ENCODE data around the gene ZNF311.

DNA sequence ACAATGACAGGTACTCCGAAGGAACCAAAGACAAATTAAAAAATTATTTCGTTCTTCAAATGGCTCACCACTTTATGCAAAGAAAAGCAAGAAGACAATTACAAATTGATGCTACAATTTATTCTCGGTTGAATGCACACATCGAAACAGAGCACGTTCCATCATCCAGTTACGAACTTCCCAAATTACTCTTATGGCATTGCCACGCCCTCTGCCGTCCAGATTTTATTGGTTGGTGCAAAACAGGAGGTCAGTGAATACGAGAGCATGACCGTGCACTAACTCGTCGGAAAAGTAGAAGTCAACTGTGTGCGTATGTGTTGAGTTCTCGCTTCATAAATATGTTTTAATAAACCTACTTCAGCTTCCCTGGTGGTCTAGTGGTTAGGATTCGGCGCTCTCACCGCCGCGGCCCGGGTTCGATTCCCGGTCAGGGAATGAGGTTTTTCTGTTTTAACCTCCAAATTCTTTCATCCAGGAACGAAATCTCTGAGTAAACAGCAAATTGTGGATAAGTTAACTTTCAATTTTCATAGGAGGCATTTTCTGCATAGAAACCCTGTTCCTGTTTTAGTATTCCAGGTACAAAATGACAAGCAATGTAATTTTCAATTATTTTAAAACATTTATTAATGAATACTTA lies 23.2 kb downstream of the ZNF311 start:
- TF ChIP-seq, protein P1, sequence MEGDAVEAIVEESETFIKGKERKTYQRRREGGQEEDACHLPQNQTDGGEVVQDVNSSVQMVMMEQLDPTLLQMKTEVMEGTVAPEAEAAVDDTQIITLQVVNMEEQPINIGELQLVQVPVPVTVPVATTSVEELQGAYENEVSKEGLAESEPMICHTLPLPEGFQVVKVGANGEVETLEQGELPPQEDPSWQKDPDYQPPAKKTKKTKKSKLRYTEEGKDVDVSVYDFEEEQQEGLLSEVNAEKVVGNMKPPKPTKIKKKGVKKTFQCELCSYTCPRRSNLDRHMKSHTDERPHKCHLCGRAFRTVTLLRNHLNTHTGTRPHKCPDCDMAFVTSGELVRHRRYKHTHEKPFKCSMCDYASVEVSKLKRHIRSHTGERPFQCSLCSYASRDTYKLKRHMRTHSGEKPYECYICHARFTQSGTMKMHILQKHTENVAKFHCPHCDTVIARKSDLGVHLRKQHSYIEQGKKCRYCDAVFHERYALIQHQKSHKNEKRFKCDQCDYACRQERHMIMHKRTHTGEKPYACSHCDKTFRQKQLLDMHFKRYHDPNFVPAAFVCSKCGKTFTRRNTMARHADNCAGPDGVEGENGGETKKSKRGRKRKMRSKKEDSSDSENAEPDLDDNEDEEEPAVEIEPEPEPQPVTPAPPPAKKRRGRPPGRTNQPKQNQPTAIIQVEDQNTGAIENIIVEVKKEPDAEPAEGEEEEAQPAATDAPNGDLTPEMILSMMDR (IDR thresholded peaks at IDR 0.05 in 2 of 3, conservative IDR thresholded peaks at IDR 0.05 in 1 of 3; ENCODE audit: insufficient read depth in 2 of 3, low read depth in 1 of 3, low read length in 3 of 3): peak; percentile 35 to 63 (median 48); a peak in 5 of 6 replicates
- no peak for TF ChIP-seq CBFA2T3 (IDR thresholded peaks at IDR 0.05)
- TF ChIP-seq SP1 (CRISPR knock-in tag; IDR thresholded peaks at IDR 0.05): peak; percentile 75; the same call in 1 of the 2 replicates
- TF ChIP-seq, protein P2, sequence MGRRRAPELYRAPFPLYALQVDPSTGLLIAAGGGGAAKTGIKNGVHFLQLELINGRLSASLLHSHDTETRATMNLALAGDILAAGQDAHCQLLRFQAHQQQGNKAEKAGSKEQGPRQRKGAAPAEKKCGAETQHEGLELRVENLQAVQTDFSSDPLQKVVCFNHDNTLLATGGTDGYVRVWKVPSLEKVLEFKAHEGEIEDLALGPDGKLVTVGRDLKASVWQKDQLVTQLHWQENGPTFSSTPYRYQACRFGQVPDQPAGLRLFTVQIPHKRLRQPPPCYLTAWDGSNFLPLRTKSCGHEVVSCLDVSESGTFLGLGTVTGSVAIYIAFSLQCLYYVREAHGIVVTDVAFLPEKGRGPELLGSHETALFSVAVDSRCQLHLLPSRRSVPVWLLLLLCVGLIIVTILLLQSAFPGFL (CRISPR knock-in tag; IDR thresholded peaks at IDR 0.05): 0 out of 2 replicates have a peak, but pooled peaks have one; percentile 88
- TF ChIP-seq, protein P3, sequence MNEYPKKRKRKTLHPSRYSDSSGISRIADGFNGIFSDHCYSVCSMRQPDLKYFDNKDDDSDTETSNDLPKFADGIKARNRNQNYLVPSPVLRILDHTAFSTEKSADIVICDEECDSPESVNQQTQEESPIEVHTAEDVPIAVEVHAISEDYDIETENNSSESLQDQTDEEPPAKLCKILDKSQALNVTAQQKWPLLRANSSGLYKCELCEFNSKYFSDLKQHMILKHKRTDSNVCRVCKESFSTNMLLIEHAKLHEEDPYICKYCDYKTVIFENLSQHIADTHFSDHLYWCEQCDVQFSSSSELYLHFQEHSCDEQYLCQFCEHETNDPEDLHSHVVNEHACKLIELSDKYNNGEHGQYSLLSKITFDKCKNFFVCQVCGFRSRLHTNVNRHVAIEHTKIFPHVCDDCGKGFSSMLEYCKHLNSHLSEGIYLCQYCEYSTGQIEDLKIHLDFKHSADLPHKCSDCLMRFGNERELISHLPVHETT (CRISPR knock-in tag; conservative IDR thresholded peaks at IDR 0.05 in 1 of 2, IDR thresholded peaks at IDR 0.05 in 1 of 2): no peak; a peak in 1 of 4 replicates
- no peak for TF ChIP-seq POLR2A (conservative IDR thresholded peaks at IDR 0.05)
- peak; percentile 85; the same call in 1 of the 2 replicates for TF ChIP-seq ADNP (tag; IDR thresholded peaks at IDR 0.05)
- TF ChIP-seq NRF1 (conservative IDR thresholded peaks at IDR 0.05 in 1 of 2, IDR thresholded peaks at IDR 0.05 in 1 of 2): peak; percentile 36 to 45; a peak in 1 of 4 replicates
- TF ChIP-seq, protein P4, sequence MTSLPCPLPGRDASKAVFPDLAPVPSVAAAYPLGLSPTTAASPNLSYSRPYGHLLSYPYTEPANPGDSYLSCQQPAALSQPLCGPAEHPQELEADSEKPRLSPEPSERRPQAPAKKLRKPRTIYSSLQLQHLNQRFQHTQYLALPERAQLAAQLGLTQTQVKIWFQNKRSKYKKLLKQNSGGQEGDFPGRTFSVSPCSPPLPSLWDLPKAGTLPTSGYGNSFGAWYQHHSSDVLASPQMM (CRISPR knock-in tag; IDR thresholded peaks at IDR 0.05): no peak
- TF ChIP-seq NFATC3 (IDR thresholded peaks at IDR 0.05): no peak; the same call in none of the 2 replicates
- TF ChIP-seq CREB1 (IDR thresholded peaks at IDR 0.05): peak; percentile 51; the same call in 1 of the 2 replicates
- TF ChIP-seq CREB1 (CRISPR knock-in tag; IDR thresholded peaks at IDR 0.05): peak; percentile 66
- TF ChIP-seq HDAC2 (IDR thresholded peaks at IDR 0.05): peak; percentile 11
- TF ChIP-seq SMARCA4 (IDR thresholded peaks at IDR 0.05): no peak
- no peak for TF ChIP-seq JUNB (CRISPR knock-in tag; conservative IDR thresholded peaks at IDR 0.05)
